Endothelial cell of umbilical vein (primary cell): ENCODE measurements around the gene SLC35F3.

ENCODE experiments used
- CTCF ChIP-seq, 2 donors: IDR thresholded peaks; 1 replicate in 1 of 2; 2 replicates in 1 of 2; pipeline ENCODE4 v1.5.1; 2011; ENCODE audit warnings: low read length in 2 of 2, mild to moderate bottlenecking in 2 of 2, moderate library complexity in 2 of 2, control low read depth in 1 of 2, inconsistent platforms in 1 of 2, low read depth in 1 of 2; ENCODE audit not compliant: insufficient read depth in 1 of 2; ENCODE audit errors: extremely low read depth in 1 of 2
- EZH2 ChIP-seq: IDR thresholded peaks from 2 replicates; pipeline ENCODE4 v1.6.1; 2012; ENCODE audit warnings: borderline replicate concordance, low read depth, mild to moderate bottlenecking, moderate library complexity, low read length, inconsistent platforms; ENCODE audit not compliant: severe bottlenecking
- FOS ChIP-seq: IDR thresholded peaks from 2 replicates; pipeline ENCODE4 v1.6.1; 2011; ENCODE audit warnings: mild to moderate bottlenecking, low read length, moderate library complexity, borderline replicate concordance; ENCODE audit not compliant: insufficient read depth
- JUN ChIP-seq: IDR thresholded peaks from 2 replicates; pipeline ENCODE4 v1.6.1; 2011; ENCODE audit warnings: borderline replicate concordance, low read depth; ENCODE audit not compliant: insufficient read length, insufficient read depth
- MAX ChIP-seq: IDR thresholded peaks from 2 replicates; pipeline ENCODE4 v1.6.1; 2011; ENCODE audit not compliant: insufficient read depth, insufficient read length
- MYC ChIP-seq: IDR thresholded peaks from one replicate; pipeline ENCODE4 v1.6.1; 2011; ENCODE audit warnings: mild to moderate bottlenecking, low read depth, low read length
- POLR2A ChIP-seq: IDR thresholded peaks from 2 replicates; pipeline ENCODE4 v1.6.1; 2012; ENCODE audit warnings: low read depth, mild to moderate bottlenecking, control low read depth, low read length
- POLR2AphosphoS5 ChIP-seq: IDR thresholded peaks from 2 replicates; pipeline ENCODE4 v1.6.1; 2012; ENCODE audit warnings: low read depth, mild to moderate bottlenecking, control low read depth, low read length, moderate library complexity; ENCODE audit not compliant: insufficient read depth

- no peak for TF ChIP-seq EZH2
- TF ChIP-seq MYC, result no peak
- TF ChIP-seq CTCF (IDR thresholded peaks at IDR 0.05; ENCODE audit: extremely low read depth in 1 of 2, insufficient read depth in 1 of 2, low read depth in 1 of 2, low read length in 2 of 2), result no peak
- TF ChIP-seq POLR2A, result no peak
- no peak for TF ChIP-seq FOS
- TF ChIP-seq MAX, result no peak
- no peak for TF ChIP-seq POLR2AphosphoS5
- TF ChIP-seq JUN, result no peak
Measured at GRCh38 chr1:233928123-233928522, 23.6 kb downstream of the SLC35F3 start.
